Midbrain (tissue), 1 donor: ENCODE results near the gene TAF4B.
"Not testable (repeated sequence)": the region's sequence is repeated elsewhere in the genome, so short reads cannot be mapped to it uniquely, and the experiment has no call there.

Experiments used
- DNase-seq: peaks from one replicate; lab custom pipeline; 2025; lab: John Stamatoyannopoulos, UW

Gene TAF4B

GRCh38 chr18:26422472-26423162, 196.4 kb downstream of the TAF4B start:
- DNase-seq, result no peak

GRCh38 chr18:26424428-26425147, 198.3 kb downstream of the TAF4B start:
- no peak for DNase-seq

GRCh38 chr18:26425148-26425531, 198.9 kb downstream of the TAF4B start:
- no peak for DNase-seq

GRCh38 chr18:26429535-26430226, 203.4 kb downstream of the TAF4B start:
- no peak for DNase-seq

- DNase-seq, result no peak
Observed at GRCh38 chr18:26432651-26433424, 206.6 kb downstream of the TAF4B start.

- DNase-seq, result no peak
Observed at GRCh38 chr18:26434887-26435286, 208.6 kb downstream of the TAF4B start.

GRCh38 chr18:26435415-26436095, 209.3 kb downstream of the TAF4B start:
- no peak for DNase-seq

GRCh38 chr18:26436176-26437051, 210.2 kb downstream of the TAF4B start:
- DNase-seq, result no peak

GRCh38 chr18:26437634-26438033, 211.4 kb downstream of the TAF4B start:
- not testable (repeated sequence) for DNase-seq

GRCh38 chr18:26438980-26439379, 212.7 kb downstream of the TAF4B start:
- DNase-seq, result no peak

- DNase-seq, result no peak
Observed at GRCh38 chr18:26439537-26439936, 213.3 kb downstream of the TAF4B start.

GRCh38 chr18:26440644-26441043, 214.4 kb downstream of the TAF4B start:
- no peak for DNase-seq
